GM18867 (cell line): ENCODE results near the gene APOC4.

Experiments used
- ATAC-seq: cut with Tn5 transposase; IDR thresholded peaks from one replicate; pipeline ENCODE4 v1.9.1; 2021; ENCODE audit warnings: mild to moderate bottlenecking, moderate library complexity; ENCODE audit not compliant: unreplicated experiment

APOC4 gene

DNA sequence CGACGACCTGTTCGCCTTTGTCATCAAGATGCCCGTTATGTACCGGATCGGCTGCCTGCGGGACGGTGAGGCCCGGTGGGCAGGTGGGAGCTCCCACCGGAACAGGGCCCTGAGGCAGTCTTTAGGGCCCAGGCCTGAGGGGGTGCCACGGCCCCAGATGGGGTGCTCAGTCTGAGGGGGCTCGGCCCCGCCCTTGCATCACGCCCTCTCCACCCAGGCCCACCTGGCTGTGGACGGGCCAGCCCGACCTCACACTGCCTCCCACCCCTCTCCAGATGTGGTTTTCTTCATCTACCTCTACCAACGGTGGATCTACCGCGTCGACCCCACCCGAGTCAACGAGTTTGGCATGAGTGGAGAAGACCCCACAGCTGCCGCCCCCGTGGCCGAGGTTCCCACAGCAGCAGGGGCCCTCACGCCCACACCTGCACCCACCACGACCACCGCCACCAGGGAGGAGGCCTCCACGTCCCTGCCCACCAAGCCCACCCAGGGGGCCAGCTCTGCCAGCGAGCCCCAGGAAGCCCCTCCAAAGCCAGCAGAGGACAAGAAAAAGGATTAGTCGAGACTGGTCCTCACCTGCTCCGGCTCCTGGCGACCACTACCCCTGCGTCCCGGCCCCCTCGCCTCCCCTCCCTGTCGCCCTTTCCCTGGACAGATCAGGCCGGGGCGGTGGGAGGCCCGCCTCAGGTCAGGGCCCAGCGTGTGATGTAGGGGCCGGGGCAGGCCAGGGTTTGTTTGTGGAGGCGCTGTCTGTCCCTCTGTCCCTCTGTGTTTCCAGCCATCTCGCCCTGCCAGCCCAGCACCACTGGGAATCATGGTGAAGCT, 50.5 kb downstream of the APOC4 start:
- ATAC-seq, result no peak

GRCh38 chr19:44993526-44993925, 51.5 kb downstream of the APOC4 start:
- no peak for ATAC-seq

GRCh38 chr19:44993926-44994537, 52.0 kb downstream of the APOC4 start:
- no peak for ATAC-seq
